GM12873 (cell line): ENCODE results near the gene ZNF511.

Experiments used
- TF ChIP-seq, protein P1 (sequence below): IDR thresholded peaks from 2 replicates; pipeline ENCODE4 v1.5.1; 2012; ENCODE audit warnings: low read depth, mild to moderate bottlenecking, moderate library complexity, low read length, control low read depth; ENCODE audit not compliant: insufficient read depth; ENCODE audit errors: missing control alignments

The ZNF511 gene

GRCh38 chr10:133351408-133352318 is 42.9 kb downstream of the ZNF511 start:
- TF ChIP-seq, protein P1, sequence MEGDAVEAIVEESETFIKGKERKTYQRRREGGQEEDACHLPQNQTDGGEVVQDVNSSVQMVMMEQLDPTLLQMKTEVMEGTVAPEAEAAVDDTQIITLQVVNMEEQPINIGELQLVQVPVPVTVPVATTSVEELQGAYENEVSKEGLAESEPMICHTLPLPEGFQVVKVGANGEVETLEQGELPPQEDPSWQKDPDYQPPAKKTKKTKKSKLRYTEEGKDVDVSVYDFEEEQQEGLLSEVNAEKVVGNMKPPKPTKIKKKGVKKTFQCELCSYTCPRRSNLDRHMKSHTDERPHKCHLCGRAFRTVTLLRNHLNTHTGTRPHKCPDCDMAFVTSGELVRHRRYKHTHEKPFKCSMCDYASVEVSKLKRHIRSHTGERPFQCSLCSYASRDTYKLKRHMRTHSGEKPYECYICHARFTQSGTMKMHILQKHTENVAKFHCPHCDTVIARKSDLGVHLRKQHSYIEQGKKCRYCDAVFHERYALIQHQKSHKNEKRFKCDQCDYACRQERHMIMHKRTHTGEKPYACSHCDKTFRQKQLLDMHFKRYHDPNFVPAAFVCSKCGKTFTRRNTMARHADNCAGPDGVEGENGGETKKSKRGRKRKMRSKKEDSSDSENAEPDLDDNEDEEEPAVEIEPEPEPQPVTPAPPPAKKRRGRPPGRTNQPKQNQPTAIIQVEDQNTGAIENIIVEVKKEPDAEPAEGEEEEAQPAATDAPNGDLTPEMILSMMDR: peak; percentile 18

DNA sequence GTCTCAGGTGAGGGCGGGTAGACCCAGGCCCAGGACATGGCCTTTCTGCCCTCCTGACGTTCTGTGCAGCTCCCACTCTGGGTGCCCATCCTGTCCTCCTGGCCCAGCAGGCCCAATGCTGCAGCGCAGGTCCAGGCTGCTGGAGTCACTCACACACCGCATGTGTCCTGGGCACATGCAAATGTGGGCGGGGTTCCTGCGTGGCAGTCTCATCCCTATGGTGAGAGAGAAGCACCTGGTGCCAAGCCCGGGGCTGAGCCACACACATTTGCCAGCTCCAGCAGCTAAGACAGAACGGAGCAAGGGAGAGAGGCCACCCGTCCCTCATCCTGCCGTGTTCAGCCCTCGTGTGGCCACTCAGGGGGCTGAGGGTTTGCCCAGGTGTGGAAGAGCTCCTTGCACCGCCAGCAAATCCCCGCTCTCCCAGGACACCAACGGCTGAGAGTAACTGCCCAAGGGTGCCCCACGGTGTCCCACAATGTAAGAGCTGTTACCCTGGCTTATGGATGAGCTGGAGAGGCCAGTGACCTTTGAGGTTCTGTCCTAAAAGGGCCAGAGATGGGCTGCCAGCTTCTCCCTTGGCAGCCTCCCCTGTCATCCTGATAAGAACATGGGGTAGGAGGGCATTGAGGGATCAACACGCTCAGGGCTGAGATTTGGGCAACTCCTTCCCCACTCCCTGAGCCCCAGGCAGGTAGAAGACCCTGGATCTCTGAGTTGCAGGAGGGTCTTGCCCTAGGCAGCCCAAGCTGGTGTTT is 44.7 kb downstream of the ZNF511 start:
- TF ChIP-seq, protein P1: no peak

GRCh38 chr10:133353988-133354605 is 45.4 kb downstream of the ZNF511 start:
- TF ChIP-seq, protein P1: no peak

- TF ChIP-seq, protein P1: no peak
Measured at GRCh38 chr10:133354672-133355240, 46.0 kb downstream of the ZNF511 start.

DNA sequence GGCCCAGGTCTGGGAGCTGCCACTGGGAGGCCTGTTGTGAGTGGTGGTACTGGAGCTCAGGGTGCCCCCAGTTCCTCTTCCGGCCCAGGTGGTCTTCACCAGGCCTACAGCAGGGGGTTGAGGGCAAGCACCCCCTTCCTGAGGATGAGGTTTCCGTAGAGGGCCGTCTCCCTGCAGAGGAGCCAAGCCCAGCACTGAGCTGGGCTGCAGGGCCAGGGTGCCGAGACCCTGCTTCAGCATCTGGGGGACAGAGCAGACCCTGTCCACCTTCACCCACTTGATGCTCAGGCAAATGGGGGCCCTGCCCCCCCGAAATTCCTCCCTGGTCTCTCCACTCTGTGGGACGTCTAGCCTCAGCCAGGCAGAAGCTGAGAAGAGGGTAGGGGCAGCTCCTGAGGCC is 46.6 kb downstream of the ZNF511 start:
- TF ChIP-seq, protein P1: no peak

DNA sequence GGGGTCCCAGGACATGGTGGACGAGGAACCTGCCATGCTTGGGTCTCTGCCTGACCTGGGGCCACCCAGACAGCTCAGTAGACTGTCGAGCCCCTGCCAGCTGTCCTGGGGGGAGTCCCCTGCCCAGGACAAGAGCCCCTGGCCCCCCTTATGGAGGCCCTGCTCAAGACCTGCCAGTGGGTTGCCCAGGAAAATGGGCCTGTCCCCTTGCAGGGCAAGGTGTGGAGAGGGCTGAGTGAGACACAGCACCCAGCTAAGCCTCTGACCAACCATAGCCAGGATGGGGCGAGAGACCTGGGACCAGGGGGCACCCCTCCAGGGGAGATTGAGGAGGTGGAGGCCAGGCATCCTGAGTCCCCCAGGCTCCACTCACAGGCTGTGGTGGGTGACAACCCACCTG is 47.3 kb downstream of the ZNF511 start:
- TF ChIP-seq, protein P1: no peak
